GM21825 (cell line): ENCODE data around the gene MAD2L1.

Source experiments
- ATAC-seq: cut with Tn5 transposase; IDR thresholded peaks from one replicate; pipeline ENCODE4 v1.9.1; 2021; ENCODE audit warnings: mild to moderate bottlenecking, moderate library complexity; ENCODE audit not compliant: unreplicated experiment

Gene MAD2L1

GRCh38 chr4:120059036-120059435 is 7.6 kb downstream of the MAD2L1 start:
- no peak for ATAC-seq

- no peak for ATAC-seq
Measured at GRCh38 chr4:120057416-120057815, 9.2 kb downstream of the MAD2L1 start.

- no peak for ATAC-seq
Measured at GRCh38 chr4:120056246-120056645, 10.4 kb downstream of the MAD2L1 start.

DNA sequence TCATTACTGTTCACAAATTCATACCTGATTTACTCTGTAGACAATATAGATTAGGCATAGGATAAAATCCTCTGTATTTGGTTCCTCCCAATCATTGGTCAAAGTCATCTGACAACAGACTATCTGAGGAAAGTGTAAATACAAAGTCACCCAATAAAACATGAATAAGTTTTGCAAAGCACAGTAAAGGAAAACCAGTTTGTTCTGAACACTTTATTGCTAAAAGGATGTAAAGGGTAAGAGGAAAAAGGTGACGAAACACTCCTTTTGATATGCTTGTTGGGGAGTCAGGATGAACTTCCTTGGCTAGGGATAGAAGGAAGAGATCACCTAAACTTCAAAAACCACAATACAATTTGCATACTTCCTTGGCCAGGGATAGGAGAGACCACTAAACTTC is 10.9 kb downstream of the MAD2L1 start:
- ATAC-seq: no peak

DNA sequence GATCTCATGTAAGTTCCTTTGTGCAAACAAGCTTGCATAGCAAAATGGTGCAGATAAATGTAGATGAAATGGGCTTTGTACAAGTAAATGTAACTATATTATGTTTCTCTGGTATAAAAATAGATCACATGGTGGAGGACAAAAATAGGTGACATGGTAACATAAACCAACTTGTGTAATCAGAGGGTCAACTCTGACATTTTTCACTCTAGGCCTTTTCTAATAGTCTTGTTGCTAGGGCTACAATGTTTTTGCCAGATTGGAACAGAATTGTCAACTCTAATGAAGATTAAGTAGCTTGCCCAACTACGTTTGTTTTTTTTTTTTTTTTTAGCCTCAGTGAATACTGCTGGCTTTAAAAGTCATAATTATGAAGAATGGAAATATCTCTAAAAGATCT is 11.5 kb downstream of the MAD2L1 start:
- ATAC-seq: no peak

GRCh38 chr4:120053911-120054310 is 12.7 kb downstream of the MAD2L1 start:
- ATAC-seq: peak; percentile 42

- no peak for ATAC-seq
Measured at GRCh38 chr4:120052856-120053255, 13.8 kb downstream of the MAD2L1 start.

DNA sequence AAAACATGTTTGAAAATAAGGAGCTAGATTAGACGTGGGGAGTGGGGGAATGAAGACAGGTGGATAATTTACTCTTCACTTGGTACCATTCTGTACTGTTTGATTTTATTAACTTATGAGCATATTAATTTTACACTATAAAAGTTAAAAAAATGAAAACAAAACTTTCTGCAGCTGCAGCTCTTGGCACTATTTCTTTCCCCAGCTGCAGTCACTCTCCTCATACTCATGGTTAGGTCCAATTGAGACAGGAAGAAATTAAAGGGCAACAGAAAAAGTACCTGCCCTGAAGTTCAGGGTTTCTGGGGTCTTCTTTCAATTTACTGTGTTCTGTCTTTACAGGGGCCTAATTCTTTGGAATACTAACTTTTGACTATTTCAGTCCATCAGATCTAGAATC is 15.4 kb downstream of the MAD2L1 start:
- ATAC-seq: no peak

DNA sequence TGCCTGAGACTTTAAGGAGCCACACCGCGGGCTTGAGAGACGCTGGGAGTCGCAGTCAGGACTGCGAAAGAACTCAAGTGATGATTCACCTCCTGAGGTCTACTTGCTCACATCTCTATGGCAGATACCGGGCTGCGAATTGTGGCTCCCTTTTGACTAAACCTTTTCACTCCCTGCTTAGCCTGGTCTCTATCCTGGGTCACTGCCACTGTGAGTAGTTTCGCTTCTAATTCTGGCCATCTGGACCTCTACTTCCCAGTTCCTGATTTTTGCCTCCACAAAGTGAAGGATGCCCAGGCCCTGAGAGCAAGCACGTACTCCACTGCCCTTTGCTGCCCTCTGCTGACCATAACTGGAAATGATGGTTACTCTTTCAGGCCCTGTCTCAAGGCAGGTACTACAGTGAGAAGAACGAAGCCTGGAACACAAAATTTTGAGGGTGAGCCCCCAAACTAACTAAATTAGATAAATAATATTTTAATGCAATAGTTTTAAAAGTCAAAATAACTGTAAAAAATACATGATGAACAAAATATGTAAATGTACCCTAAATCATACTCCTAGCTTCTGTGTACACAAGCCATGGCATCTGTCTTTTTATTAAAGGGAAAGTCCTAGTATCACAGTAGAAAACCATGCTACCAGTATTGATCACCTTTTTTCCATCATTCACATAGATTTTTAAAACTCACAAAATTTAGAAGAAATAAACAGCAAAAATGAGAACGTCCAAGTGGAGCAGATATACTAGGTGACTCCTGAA is 16.7 kb downstream of the MAD2L1 start:
- ATAC-seq: peak; percentile 93

DNA sequence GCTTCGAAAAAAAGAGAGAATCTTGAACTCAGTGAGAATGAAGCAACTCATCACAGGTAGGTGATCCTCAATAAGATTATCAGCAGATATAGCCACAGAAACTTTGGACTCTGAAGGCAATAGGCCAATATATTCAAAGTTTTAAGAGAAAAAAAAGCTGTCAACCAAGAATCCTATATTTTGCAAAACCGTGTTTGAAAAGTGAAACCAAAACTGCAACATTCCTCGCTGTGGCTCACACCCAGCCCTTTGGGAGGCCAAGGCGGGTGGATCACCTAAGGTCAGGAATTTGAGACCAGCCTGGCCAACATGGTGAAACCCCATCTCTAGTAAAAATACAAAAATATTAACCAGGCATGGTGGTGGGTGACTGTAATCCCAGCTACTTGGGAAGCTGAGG is 22.8 kb downstream of the MAD2L1 start:
- ATAC-seq: no peak

DNA sequence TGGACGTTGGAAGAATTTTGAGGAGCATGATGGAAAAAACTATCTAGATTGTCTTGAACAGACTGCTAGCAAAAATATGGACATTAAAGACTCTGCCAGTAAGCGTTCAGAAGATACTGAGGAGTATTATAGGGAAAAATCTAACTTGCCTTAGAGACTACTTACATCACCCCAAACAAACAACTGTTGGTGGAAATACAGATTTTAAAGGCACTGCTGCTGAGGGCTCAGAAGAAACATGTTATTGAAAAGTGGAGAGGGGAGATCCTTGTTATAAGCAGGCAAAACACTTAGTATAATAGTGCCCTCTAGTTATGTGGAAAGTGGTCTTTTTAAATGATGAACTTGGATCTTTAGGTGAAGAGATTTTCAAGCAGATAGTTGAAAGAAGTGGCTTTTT is 29.2 kb downstream of the MAD2L1 start:
- no peak for ATAC-seq

- no peak for ATAC-seq
Measured at GRCh38 chr4:120034913-120035312, 31.7 kb downstream of the MAD2L1 start.

DNA sequence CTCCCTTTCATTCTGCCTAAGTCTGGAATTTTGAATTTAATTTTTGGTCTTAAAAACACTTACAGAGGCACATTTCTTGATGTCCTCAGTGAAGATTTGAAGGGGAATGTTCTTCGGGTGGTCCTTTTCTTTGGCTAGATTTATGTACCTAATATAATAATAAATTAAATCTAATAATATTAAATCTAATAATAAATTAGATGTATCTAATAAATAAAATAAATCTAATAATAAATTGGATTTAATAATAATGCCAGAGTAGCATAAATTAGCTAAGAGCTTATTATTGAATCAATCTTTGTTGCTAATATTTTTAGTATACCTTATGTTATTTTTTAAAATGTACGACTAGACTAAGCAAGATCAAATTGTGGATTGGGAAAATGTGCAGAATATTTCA is 39.8 kb downstream of the MAD2L1 start:
- no peak for ATAC-seq

DNA sequence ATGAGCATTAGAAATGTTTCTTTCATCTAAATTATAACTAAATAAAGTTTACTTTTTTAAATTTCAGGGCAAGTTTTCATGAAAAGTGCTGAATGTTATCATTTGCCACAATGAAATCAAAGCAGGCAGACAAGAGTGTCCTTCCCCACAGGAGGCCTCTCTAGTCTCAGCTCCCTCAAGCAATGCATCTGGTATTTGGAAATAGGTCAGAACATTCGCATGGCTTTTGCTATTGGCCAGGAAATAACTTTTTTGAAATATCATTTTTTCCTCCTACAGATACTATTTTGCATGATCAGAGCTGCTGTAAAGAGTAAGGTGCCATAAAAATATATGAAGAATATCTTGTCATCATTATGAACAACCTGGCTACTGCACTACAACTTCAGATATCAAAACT is 41.1 kb downstream of the MAD2L1 start:
- ATAC-seq: no peak

DNA sequence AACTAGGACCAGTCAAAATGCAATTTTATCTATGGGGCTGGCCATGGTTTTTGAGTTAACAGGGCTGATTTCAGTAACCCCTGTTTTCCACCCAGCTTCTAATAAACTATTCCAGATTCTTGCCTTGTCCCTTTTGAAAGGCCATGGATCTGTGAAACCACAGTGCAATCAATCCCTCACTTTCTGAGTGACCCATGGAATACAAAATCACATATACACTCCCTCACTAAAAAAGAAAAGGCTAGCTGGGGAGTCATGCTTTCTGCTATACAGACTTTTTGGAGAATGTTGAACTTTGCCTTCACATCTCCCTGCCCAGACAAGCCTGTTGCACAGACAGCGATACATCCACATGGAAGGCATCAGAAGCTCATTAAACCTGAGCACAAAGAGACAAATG is 47.9 kb downstream of the MAD2L1 start:
- ATAC-seq: no peak

DNA sequence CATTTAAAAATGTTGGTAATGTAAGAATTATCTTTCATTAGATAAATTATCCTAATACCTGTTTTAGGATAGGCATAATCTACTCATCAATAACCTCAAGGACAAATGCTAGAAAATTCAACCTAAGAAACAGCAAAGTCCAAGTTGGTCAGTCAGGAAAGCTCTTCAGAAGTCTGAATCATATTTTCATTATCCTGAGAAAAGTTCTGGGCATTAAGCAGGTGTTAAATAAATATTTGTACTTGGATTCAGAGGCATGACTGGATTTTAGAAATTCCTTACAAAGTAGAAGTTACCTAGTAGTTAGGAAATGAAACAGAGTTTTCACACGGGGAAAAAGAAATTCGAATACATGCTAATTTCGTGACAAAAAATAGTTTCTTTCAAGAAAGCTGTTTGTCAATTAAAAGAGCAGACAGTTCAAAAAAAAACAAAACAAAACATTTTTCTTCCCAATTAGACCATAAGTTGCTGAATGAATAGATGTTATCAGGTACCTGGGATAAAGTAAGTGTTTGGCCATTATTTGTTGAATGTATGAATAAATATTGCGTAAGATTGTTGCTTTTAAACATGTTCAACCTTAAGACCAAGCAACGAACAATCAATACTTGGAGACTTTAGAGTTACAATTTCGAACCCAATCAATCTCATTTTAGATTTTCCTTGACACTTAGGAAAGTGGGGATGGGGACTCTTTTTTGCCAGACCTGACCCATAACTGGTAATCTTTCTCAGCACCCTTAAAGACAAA is 48.5 kb downstream of the MAD2L1 start:
- no peak for ATAC-seq

GRCh38 chr4:120011725-120012124 is 54.9 kb downstream of the MAD2L1 start:
- ATAC-seq: no peak

DNA sequence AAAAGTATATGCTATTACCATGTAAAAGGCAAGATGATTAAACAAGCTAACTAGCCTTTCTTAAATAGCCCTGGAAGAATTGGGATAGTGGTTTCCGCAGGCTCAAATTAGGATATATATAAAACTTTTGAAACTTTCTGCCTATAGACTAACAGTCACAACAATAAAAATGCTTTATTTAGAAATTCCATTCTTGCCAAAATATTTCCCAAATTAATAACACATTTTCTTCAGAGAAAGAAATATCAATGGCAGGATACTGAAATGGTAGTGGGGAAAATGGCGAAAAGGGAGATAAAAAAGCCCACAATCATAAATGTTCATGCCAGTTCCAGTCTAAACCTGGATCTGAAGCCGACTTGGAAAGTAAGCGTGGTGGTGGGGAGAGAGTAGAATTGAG is 56.0 kb downstream of the MAD2L1 start:
- ATAC-seq: no peak

GRCh38 chr4:120009731-120010130 is 56.9 kb downstream of the MAD2L1 start:
- no peak for ATAC-seq

DNA sequence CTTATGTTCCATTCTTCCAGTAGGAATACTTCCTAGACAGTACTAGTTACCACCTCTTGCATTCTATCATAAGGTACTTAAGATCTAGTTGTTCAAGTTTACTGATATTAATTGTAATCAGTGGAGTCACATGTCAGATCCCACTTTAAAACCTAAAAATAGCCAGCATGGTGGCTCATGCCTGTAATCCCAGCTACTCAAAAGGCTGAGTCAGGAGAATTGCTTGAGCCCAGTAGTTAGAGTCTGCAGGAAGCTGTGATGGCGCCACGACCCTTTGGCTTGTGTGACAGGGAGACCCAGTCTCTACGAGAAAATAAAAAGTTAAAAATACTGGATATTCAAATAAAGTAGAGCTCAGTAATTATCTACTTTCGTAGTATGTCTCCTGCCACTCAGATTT is 57.7 kb downstream of the MAD2L1 start:
- no peak for ATAC-seq

DNA sequence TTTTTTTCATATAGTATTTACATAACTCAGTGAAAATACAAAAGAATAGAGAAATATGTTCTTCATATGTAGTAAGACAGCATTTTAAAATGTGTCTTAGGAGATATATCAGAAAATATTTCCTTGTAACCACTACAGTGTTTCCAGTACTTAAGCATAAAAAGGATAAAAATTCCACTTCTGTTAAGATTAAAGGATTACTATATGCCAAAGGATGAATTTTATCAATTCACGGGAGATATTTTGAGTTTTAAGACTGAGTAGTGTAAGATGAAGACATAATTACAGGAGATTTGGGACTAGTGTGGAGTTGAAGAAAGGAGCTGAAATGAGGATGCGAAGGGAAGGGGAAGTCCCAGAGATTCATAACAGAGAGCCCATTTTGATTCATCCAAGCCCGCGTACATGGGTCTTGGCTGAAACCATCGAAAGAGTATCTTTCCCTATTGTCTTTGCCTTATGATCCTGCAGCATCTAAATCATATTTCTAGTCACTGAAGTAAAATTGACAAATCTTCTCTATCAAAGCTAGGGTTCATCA is 58.7 kb downstream of the MAD2L1 start:
- ATAC-seq: no peak

DNA sequence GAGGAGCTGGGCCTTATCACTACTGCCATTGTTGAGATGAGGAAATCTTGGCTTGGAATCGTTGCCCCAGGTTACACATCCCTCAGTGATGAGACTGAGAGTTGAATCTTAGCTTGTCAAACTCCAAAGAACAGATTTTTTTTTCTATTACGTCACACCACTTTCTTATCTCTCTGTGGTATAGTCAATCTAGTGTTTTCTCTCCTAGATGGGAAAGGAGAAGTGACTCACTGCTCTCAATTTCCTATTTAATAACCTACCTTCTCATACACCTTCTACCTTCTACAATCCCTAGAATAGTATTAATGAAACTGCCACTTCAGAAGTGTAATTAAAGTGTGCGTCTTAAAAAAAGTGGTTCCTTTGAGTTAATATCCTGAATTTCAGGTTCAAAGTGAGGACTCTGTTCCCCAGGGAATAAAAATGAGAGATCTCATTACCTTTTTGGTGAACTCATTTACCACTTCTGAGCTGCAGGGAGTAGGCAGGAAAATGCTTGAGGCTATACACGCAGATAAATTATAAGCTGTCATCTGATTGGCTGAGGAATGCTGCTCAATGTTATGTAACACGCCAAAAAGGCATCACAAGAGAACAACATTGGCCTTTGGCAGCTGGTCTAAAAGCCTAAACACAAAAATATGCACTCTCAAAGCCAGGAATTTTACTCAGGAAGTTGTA is 59.3 kb downstream of the MAD2L1 start:
- no peak for ATAC-seq
